Measurements from ENCODE around the gene ESPNL.

ESPNL gene

GRCh38 chr2:238141541-238142318 is 41.6 kb downstream of the ESPNL start:
- DNase-seq (ENCODE audit: low spot score): no peak

GRCh38 chr2:238142382-238143205 is 42.5 kb downstream of the ESPNL start:
- no peak for DNase-seq (ENCODE audit: low spot score)

- DNase-seq (ENCODE audit: low spot score): no peak
Measured at GRCh38 chr2:238143239-238143951, 43.3 kb downstream of the ESPNL start.

- no peak for DNase-seq (ENCODE audit: low spot score)
Measured at GRCh38 chr2:238144262-238144661, 44.1 kb downstream of the ESPNL start.

GRCh38 chr2:238145046-238145445 is 44.9 kb downstream of the ESPNL start:
- no peak for DNase-seq (ENCODE audit: low spot score)

GRCh38 chr2:238145851-238146250 is 45.7 kb downstream of the ESPNL start:
- no peak for DNase-seq (ENCODE audit: low spot score)

- no peak for DNase-seq (ENCODE audit: low spot score)
Measured at GRCh38 chr2:238146884-238147544, 46.9 kb downstream of the ESPNL start.

- DNase-seq (ENCODE audit: low spot score): no peak
Measured at GRCh38 chr2:238148981-238149380, 48.8 kb downstream of the ESPNL start.

- no peak for DNase-seq (ENCODE audit: low spot score)
Measured at GRCh38 chr2:238149841-238150572, 49.9 kb downstream of the ESPNL start.

- no peak for DNase-seq (ENCODE audit: low spot score)
Measured at GRCh38 chr2:238150686-238151085, 50.5 kb downstream of the ESPNL start.

GRCh38 chr2:238151205-238151604 is 51.1 kb downstream of the ESPNL start:
- DNase-seq (ENCODE audit: low spot score): no peak

GRCh38 chr2:238151628-238152235 is 51.6 kb downstream of the ESPNL start:
- DNase-seq (ENCODE audit: low spot score): no peak

- DNase-seq (ENCODE audit: low spot score): no peak
Measured at GRCh38 chr2:238152771-238153688, 52.9 kb downstream of the ESPNL start.

GRCh38 chr2:238154570-238154969 is 54.4 kb downstream of the ESPNL start:
- no peak for DNase-seq (ENCODE audit: low spot score)

- no peak for DNase-seq (ENCODE audit: low spot score)
Measured at GRCh38 chr2:238155051-238155760, 55.1 kb downstream of the ESPNL start.

- no peak for DNase-seq (ENCODE audit: low spot score)
Measured at GRCh38 chr2:238155761-238156694, 55.9 kb downstream of the ESPNL start.

- no peak for DNase-seq (ENCODE audit: low spot score)
Measured at GRCh38 chr2:238157506-238158017, 57.4 kb downstream of the ESPNL start.

- no peak for DNase-seq (ENCODE audit: low spot score)
Measured at GRCh38 chr2:238158018-238158508, 57.9 kb downstream of the ESPNL start.
